GM23338 (cell line): ENCODE measurements around the gene NFIC. TPM values are rescaled to one million over a fixed set of nuclear protein-coding genes. Genes with fewer than 3 reads are reported as not detected.

Source experiments
- ATAC-seq: fragments of 200-7000 bp; cut with Tn5 transposase; 3 replicates; pipeline ENCODE4 v1.9.1; 2020
- DNase-seq: peaks from one replicate; pipeline ENCODE4 v3.0.0-alpha.2; 2015; ENCODE audit warnings: low spot score
- H2AFZ ChIP-seq: fragments of 200-600 bp; sonication (generic); 2 replicates; pipeline ENCODE4 v1.8.0; 2016; ENCODE audit warnings: antibody characterized with exemption, mild to moderate bottlenecking, moderate library complexity
- H3F3A ChIP-seq: fragments of 200-600 bp; sonication (generic); replicated peaks from 2 replicates; pipeline ENCODE4 v1.8.0; 2017; ENCODE audit warnings: antibody characterized with exemption, mixed run types, low read depth
- H3K27ac ChIP-seq: fragments of 200-600 bp; sonication (generic); 2 replicates; pipeline ENCODE4 v1.6.1; 2016; ENCODE audit warnings: low read depth
- H3K27me3 ChIP-seq: fragments of 200-600 bp; sonication (generic); 2 replicates; pipeline ENCODE4 v1.8.0; 2016; ENCODE audit warnings: mild to moderate bottlenecking, mixed run types, moderate library complexity; ENCODE audit not compliant: insufficient read depth
- H3K36me3 ChIP-seq: fragments of 200-600 bp; sonication (generic); 2 replicates; pipeline ENCODE4 v1.8.0; 2016; ENCODE audit warnings: mild to moderate bottlenecking; ENCODE audit not compliant: insufficient read depth
- H3K4me1 ChIP-seq: fragments of 200-600 bp; sonication (generic); 2 replicates; pipeline ENCODE4 v1.8.0; 2016; ENCODE audit warnings: mild to moderate bottlenecking, moderate library complexity; ENCODE audit not compliant: insufficient read depth
- H3K4me2 ChIP-seq: fragments of 200-600 bp; sonication (generic); 2 replicates; pipeline ENCODE4 v1.7.1; 2017; ENCODE audit warnings: mixed run types
- H3K4me3 ChIP-seq: fragments of 200-600 bp; sonication (generic); 2 replicates; pipeline ENCODE4 v1.6.1; 2016; ENCODE audit warnings: mixed run types
- H3K79me2 ChIP-seq: fragments of 200-600 bp; sonication (generic); replicated peaks from 2 replicates; pipeline ENCODE4 v1.8.0; 2017; ENCODE audit warnings: mild to moderate bottlenecking; ENCODE audit not compliant: insufficient read depth
- H3K9me2 ChIP-seq: fragments of 200-600 bp; sonication (generic); 2 replicates; pipeline ENCODE4 v1.8.0; 2017; ENCODE audit not compliant: insufficient read depth
- H4K20me1 ChIP-seq: fragments of 200-600 bp; sonication (generic); replicated peaks from 2 replicates; pipeline ENCODE4 v1.8.0; 2017; ENCODE audit warnings: mild to moderate bottlenecking; ENCODE audit not compliant: insufficient read depth
- H3K27ac Mint-ChIP-seq: 2 replicates; pipeline ENCODE4 v1.8.0; 2020; ENCODE audit warnings: inconsistent platforms, mild to moderate bottlenecking, moderate library complexity, mixed read lengths
- H3K27me3 Mint-ChIP-seq: 3 replicates; pipeline ENCODE4 v1.8.0; 2022; ENCODE audit warnings: low read depth, mild to moderate bottlenecking, moderate library complexity, mixed read lengths, inconsistent platforms; ENCODE audit not compliant: insufficient read depth, poor library complexity
- H3K36me3 Mint-ChIP-seq: 3 replicates; pipeline ENCODE4 v1.8.0; 2021; ENCODE audit warnings: low read depth, mild to moderate bottlenecking, inconsistent platforms, moderate library complexity, mixed read lengths
- H3K4me1 Mint-ChIP-seq: 3 replicates; pipeline ENCODE4 v1.8.0; 2020; ENCODE audit warnings: mild to moderate bottlenecking, inconsistent platforms, mixed read lengths
- H3K4me3 Mint-ChIP-seq: 3 replicates; pipeline ENCODE4 v1.8.0; 2021; ENCODE audit warnings: moderate library complexity, mild to moderate bottlenecking, inconsistent platforms, mixed read lengths
- H3K9me3 Mint-ChIP-seq: 3 replicates; pipeline ENCODE4 v1.8.0; 2020; ENCODE audit warnings: moderate library complexity, mild to moderate bottlenecking, inconsistent platforms, mixed read lengths
- CREB1 ChIP-seq: fragments of 250-450 bp; sonication (Bioruptor Pico); IDR thresholded peaks from 2 replicates; pipeline ENCODE4 v1.5.0; 2020; ENCODE audit warnings: low read depth, mild to moderate bottlenecking, moderate library complexity
- ETS1 ChIP-seq: IDR thresholded peaks from 2 replicates; pipeline ENCODE4 v1.6.1; 2016; ENCODE audit warnings: antibody characterized with exemption
- JUNB ChIP-seq: IDR thresholded peaks from one replicate; pipeline ENCODE4 v1.6.1; 2016; ENCODE audit warnings: antibody characterized with exemption; ENCODE audit not compliant: unreplicated experiment
- NANOG ChIP-seq: IDR thresholded peaks from 2 replicates; pipeline ENCODE4 v1.6.1; 2016; ENCODE audit warnings: antibody characterized with exemption, borderline replicate concordance
- POLR2AphosphoS5 ChIP-seq: IDR thresholded peaks from 2 replicates; pipeline ENCODE4 v1.6.1; 2016; ENCODE audit warnings: antibody characterized with exemption, low read depth
- REST ChIP-seq: IDR thresholded peaks from one replicate; pipeline ENCODE4 v1.6.1; 2018; ENCODE audit warnings: antibody characterized with exemption; ENCODE audit not compliant: unreplicated experiment
- STAT1 ChIP-seq: IDR thresholded peaks from one replicate; pipeline ENCODE4 v1.6.1; 2016; ENCODE audit warnings: antibody characterized with exemption; ENCODE audit not compliant: unreplicated experiment
- ZNF114 ChIP-seq: fragments of 250-450 bp; sonication (Bioruptor Pico); IDR thresholded peaks from 2 replicates; pipeline ENCODE4 v1.5.0; 2020; ENCODE audit warnings: mild to moderate bottlenecking, moderate library complexity
- polyA plus RNA-seq: library from polyadenylated mRNA; unstranded; fragments of >200 nt; fragmentation: Nextera tagmentation; extraction: Ambion mirVana; gene quantifications from 2 replicates; pipeline ENCODE4 v1.2.1, GENCODE V29; 2016
- total RNA-seq: library from RNA; depleted of rRNA; stranded (reverse); fragments of >200 nt; shearing (Covaris generic); gene quantifications from 2 replicates; pipeline ENCODE4 v1.2.3, GENCODE V29; 2014
- TF ChIP-seq, protein P1 (sequence below), 2 experiments: fragments of 200-600 bp in 1 of 2; sonication (generic) in 1 of 2; conservative IDR thresholded peaks; 2 replicates each; pipeline versions ENCODE4 v1.5.1 to v1.6.1; 2016 to 2017; ENCODE audit warnings: antibody characterized with exemption in 2 of 2, low read depth in 2 of 2, mild to moderate bottlenecking in 2 of 2, moderate library complexity in 1 of 2
- TF ChIP-seq, protein P2 (sequence below): fragments of 250-450 bp; sonication (Bioruptor Pico); IDR thresholded peaks from 2 replicates; pipeline ENCODE4 v1.5.0; 2020; ENCODE audit warnings: mild to moderate bottlenecking, moderate library complexity

The NFIC gene
- total and polyA plus RNA-seq, 2 experiments from 2014 or later = 1.3 to 5.3 TPM

- Mint-ChIP-seq H3K4me1 (peaks cover 14% of the 10 kb centered on the region), H3K27ac (no peak overlapping the region), H3K36me3 (no peaks in the 10 kb centered on the region), H3K27me3 (peaks cover 15% of the 10 kb centered on the region), H3K9me3 (no peaks in the 10 kb centered on the region), H3K4me3 (no peak overlapping the region)
- Histone ChIP-seq H3K4me2 (no peak overlapping the region), H4K20me1 (no peaks in the 10 kb centered on the region), H2AFZ (no peak overlapping the region), H3F3A (peaks cover 5% of the 10 kb centered on the region), H3K27me3 (no peaks in the 10 kb centered on the region), H3K4me1 (peaks cover 6% of the 10 kb centered on the region; the same call in 1 of the 2 replicates), H3K4me3 (no peak overlapping the region), H3K36me3 (no peaks in the 10 kb centered on the region), H3K79me2 (no peaks in the 10 kb centered on the region), H3K9me2 (no peaks in the 10 kb centered on the region), H3K27ac (no peak overlapping the region)
- DNase-seq (no peak), ATAC-seq (no peak)
- TF ChIP-seq JUNB (no peak), ETS1 (no peak), CREB1 (CRISPR knock-in tag) (no peak), POLR2AphosphoS5 (no peak), NANOG (no peak), ZNF114 (no peak), STAT1 (no peak), REST (no peak)
- TF ChIP-seq, protein P1, sequence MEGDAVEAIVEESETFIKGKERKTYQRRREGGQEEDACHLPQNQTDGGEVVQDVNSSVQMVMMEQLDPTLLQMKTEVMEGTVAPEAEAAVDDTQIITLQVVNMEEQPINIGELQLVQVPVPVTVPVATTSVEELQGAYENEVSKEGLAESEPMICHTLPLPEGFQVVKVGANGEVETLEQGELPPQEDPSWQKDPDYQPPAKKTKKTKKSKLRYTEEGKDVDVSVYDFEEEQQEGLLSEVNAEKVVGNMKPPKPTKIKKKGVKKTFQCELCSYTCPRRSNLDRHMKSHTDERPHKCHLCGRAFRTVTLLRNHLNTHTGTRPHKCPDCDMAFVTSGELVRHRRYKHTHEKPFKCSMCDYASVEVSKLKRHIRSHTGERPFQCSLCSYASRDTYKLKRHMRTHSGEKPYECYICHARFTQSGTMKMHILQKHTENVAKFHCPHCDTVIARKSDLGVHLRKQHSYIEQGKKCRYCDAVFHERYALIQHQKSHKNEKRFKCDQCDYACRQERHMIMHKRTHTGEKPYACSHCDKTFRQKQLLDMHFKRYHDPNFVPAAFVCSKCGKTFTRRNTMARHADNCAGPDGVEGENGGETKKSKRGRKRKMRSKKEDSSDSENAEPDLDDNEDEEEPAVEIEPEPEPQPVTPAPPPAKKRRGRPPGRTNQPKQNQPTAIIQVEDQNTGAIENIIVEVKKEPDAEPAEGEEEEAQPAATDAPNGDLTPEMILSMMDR (conservative IDR thresholded peaks at IDR 0.05; ENCODE audit: low read depth in 2 of 2) = no peak
- TF ChIP-seq, protein P2, sequence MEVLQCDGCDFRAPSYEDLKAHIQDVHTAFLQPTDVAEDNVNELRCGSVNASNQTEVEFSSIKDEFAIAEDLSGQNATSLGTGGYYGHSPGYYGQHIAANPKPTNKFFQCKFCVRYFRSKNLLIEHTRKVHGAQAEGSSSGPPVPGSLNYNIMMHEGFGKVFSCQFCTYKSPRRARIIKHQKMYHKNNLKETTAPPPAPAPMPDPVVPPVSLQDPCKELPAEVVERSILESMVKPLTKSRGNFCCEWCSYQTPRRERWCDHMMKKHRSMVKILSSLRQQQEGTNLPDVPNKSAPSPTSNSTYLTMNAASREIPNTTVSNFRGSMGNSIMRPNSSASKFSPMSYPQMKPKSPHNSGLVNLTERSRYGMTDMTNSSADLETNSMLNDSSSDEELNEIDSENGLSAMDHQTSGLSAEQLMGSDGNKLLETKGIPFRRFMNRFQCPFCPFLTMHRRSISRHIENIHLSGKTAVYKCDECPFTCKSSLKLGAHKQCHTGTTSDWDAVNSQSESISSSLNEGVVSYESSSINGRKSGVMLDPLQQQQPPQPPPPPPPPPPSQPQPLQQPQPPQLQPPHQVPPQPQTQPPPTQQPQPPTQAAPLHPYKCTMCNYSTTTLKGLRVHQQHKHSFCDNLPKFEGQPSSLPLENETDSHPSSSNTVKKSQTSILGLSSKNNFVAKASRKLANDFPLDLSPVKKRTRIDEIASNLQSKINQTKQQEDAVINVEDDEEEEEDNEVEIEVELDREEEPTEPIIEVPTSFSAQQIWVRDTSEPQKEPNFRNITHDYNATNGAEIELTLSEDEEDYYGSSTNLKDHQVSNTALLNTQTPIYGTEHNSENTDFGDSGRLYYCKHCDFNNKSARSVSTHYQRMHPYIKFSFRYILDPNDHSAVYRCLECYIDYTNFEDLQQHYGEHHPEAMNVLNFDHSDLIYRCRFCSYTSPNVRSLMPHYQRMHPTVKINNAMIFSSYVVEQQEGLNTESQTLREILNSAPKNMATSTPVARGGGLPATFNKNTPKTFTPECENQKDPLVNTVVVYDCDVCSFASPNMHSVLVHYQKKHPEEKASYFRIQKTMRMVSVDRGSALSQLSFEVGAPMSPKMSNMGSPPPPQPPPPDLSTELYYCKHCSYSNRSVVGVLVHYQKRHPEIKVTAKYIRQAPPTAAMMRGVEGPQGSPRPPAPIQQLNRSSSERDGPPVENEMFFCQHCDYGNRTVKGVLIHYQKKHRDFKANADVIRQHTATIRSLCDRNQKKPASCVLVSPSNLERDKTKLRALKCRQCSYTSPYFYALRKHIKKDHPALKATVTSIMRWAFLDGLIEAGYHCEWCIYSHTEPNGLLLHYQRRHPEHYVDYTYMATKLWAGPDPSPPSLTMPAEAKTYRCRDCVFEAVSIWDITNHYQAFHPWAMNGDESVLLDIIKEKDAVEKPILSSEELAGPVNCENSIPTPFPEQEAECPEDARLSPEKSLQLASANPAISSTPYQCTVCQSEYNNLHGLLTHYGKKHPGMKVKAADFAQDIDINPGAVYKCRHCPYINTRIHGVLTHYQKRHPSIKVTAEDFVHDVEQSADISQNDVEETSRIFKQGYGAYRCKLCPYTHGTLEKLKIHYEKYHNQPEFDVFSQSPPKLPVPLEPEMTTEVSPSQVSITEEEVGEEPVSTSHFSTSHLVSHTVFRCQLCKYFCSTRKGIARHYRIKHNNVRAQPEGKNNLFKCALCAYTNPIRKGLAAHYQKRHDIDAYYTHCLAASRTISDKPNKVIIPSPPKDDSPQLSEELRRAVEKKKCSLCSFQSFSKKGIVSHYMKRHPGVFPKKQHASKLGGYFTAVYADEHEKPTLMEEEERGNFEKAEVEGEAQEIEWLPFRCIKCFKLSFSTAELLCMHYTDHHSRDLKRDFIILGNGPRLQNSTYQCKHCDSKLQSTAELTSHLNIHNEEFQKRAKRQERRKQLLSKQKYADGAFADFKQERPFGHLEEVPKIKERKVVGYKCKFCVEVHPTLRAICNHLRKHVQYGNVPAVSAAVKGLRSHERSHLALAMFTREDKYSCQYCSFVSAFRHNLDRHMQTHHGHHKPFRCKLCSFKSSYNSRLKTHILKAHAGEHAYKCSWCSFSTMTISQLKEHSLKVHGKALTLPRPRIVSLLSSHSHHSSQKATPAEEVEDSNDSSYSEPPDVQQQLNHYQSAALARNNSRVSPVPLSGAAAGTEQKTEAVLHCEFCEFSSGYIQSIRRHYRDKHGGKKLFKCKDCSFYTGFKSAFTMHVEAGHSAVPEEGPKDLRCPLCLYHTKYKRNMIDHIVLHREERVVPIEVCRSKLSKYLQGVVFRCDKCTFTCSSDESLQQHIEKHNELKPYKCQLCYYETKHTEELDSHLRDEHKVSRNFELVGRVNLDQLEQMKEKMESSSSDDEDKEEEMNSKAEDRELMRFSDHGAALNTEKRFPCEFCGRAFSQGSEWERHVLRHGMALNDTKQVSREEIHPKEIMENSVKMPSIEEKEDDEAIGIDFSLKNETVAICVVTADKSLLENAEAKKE = no peak
These were observed 75.6 kb downstream of the NFIC start for GRCh38 chr19:3441986-3442329.
